SJCRH30 (cell line): ENCODE results near the gene C1orf210. TPM values are rescaled to one million over a fixed set of nuclear protein-coding genes. Genes with fewer than 3 reads are reported as not detected.

Source experiments
- DNase-seq, 2 experiments: peaks; one replicate each; pipeline ENCODE4 v3.0.0-alpha.2; 2015 to 2020
- H3K27ac ChIP-seq: fragments of 250-450 bp; sonication (Bioruptor Pico); 2 replicates; pipeline ENCODE4 v1.5.1; 2020; ENCODE audit warnings: mild to moderate bottlenecking, moderate library complexity
- H3K27me3 ChIP-seq: fragments of 250-450 bp; sonication (Bioruptor Pico); 2 replicates; pipeline ENCODE4 v1.5.1; 2020; ENCODE audit warnings: mild to moderate bottlenecking, moderate library complexity
- H3K36me3 ChIP-seq: fragments of 250-450 bp; sonication (Bioruptor Pico); 2 replicates; pipeline ENCODE4 v1.5.1; 2020; ENCODE audit warnings: mild to moderate bottlenecking, moderate library complexity
- H3K4me1 ChIP-seq: fragments of 250-450 bp; sonication (Bioruptor Pico); 2 replicates; pipeline ENCODE4 v1.5.1; 2020; ENCODE audit warnings: mild to moderate bottlenecking, moderate library complexity
- H3K4me3 ChIP-seq: fragments of 250-450 bp; sonication (Bioruptor Pico); 2 replicates; pipeline ENCODE4 v1.5.1; 2020; ENCODE audit warnings: mild to moderate bottlenecking, moderate library complexity
- H3K9me3 ChIP-seq: fragments of 250-450 bp; sonication (Bioruptor Pico); replicated peaks from 2 replicates; pipeline ENCODE4 v1.5.1; 2020; ENCODE audit warnings: mild to moderate bottlenecking, moderate library complexity
- total RNA-seq: library from RNA; depleted of rRNA; stranded (reverse); fragments of >200 nt; shearing (Covaris generic); gene quantifications from 2 replicates; pipeline ENCODE4 v1.2.3, GENCODE V29; 2014; rRNA removed

Gene C1orf210
- total RNA-seq: not detected in 2 replicates

- Histone ChIP-seq H3K4me1 (no peaks in the 10 kb centered on the region), H3K27me3 (no peaks in the 10 kb centered on the region), H3K36me3 (no peaks in the 10 kb centered on the region), H3K9me3 (no peaks in the 10 kb centered on the region), H3K4me3 (no peak within 1 kb of the TSS), H3K27ac (no peak within 1 kb of the TSS)
- DNase-seq: no peak
These were observed at the start of gene C1orf210 for GRCh38 chr1:43285269-43285990. TSS of gene C1orf210 (minus strand) at chr1:43285581. CDS start at chr1:43283270, 2,311 bp downstream.

DNA sequence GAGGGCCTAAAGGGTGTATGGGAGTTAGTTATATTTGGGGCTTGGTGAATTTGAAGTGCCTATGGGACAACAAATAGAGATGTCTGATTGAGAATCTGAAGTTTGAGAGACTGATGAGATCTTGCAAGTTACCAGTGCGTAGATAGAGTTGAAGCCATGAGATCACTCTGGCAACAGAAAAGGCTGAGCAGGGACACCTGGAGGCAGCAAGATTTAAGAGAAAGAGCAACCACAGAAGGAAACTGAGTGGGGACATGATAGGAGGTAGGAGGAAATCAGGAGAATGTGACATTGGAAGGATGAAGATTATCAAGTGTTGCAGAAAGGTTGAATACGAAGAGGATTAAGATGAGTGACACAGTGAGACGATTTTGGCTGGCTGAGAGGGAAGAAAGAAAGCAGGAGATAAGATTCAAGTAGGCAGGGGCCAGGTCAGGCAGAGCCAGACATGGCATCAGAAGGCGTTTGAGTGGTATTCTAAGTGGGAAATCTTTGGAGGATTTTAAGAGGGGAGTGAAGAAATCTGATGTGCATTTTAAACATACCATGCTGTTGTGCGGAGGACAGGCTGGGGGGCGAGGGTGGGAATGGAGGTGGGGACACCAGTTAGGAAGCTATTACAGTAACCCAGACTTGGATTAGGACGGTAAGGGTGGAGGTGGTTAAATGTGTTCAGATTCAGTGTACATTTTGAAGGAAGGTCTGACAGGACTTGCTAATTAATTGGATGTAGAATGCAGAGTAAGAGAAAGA is 49.2 kb upstream of the C1orf210 start:
- Histone ChIP-seq H3K36me3 (no peaks in the 10 kb centered on the region), H3K9me3 (no peaks in the 10 kb centered on the region), H3K4me3 (no peak overlapping the region), H3K27ac (no peak overlapping the region), H3K4me1 (no peaks in the 10 kb centered on the region), H3K27me3 (no peaks in the 10 kb centered on the region)
- DNase-seq: no peak

DNA sequence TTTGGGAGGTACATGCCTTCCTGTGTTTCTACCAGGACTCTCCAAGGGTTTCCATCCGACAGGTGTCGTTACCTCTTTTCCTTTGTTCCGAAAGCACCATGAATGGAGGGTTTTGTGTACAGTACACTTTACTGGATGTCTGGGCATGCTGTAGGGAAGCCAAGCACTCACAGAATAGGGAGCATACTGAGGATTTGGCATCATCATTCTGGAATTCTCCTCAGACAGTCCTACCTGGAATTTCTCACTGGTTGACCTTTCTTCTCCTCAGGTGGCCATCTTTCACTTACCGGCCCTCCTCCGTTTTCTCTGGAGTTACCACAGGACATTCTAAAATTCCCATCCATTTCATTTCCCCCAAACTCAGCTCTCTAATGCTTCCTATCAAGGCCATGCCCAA is 46.3 kb upstream of the C1orf210 start:
- H3K36me3 ChIP-seq: no peaks in the 10 kb centered on the region
- H3K27me3 ChIP-seq: no peaks in the 10 kb centered on the region
- DNase-seq: no peak
- no peak overlapping the region for H3K27ac ChIP-seq
- peaks cover 6% of the 10 kb centered on the region; the same call in 1 of the 2 replicates for H3K9me3 ChIP-seq
- no peaks in the 10 kb centered on the region for H3K4me1 ChIP-seq
- H3K4me3 ChIP-seq: no peak overlapping the region

- peak; percentile 37 to 49 for DNase-seq
- H3K4me3 ChIP-seq: no peak overlapping the region
- no peaks in the 10 kb centered on the region for H3K36me3 ChIP-seq
- peaks cover 6% of the 10 kb centered on the region; the same call in 1 of the 2 replicates for H3K9me3 ChIP-seq
- no peaks in the 10 kb centered on the region for H3K27me3 ChIP-seq
- H3K27ac ChIP-seq: no peak overlapping the region
- H3K4me1 ChIP-seq: no peaks in the 10 kb centered on the region
These were observed 44.8 kb upstream of the C1orf210 start for GRCh38 chr1:43329995-43330751.

DNA sequence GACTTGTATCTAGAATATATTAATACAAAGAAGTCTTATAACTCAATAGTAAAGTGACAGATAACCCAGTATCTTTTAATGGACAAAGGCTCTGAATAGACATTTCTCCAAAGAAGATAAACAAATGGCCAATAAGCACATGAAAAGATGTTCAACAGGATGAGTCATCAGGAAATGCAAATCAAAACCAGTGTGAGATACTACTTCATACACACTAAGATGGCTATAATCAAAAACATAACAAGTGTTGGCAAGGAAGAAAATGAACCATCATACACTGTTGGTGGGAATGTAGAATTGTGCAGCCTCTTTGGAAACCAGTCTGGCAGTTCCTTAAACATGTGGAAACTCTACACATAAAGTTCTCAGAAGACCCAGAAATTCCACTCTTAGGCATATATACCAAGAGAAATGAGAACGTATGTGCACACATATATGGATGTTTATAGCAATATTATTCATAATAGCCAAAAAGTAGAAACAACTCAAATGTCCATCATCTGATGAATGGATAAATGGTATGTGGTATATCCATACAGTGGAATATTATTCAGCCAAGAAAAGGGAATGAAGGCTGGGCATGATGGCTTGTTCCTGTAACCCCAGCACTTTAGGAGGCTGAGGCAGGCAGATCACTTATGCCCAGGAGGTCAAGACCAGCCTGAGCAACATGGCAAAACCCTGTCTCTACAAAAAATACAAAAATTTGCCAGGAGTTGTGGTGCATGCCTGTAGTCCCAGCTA is 42.3 kb upstream of the C1orf210 start:
- peaks cover 6% of the 10 kb centered on the region; the same call in 1 of the 2 replicates for H3K9me3 ChIP-seq
- no peak for DNase-seq
- H3K4me1 ChIP-seq: no peaks in the 10 kb centered on the region
- H3K27me3 ChIP-seq: no peaks in the 10 kb centered on the region
- H3K27ac ChIP-seq: no peak overlapping the region
- no peaks in the 10 kb centered on the region for H3K36me3 ChIP-seq
- no peak overlapping the region for H3K4me3 ChIP-seq

DNA sequence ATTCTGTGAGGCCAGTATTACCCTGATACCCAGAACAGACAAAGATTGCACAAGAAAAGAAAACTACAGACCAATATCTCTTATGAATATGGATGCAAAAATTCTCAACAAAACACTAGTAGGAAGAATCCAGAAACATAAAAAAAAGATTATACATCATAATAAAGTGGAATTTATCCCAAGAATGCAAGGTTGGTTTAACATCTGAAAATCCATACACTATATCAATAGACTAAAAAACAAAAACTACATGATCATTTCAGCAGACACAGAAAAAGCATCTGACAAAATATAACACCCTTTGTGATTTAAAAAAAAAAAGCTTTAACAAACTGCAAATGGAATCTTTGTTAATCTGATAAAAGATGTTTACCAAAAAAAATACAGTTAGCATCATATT is 40.0 kb upstream of the C1orf210 start:
- Histone ChIP-seq H3K36me3 (no peaks in the 10 kb centered on the region), H3K27ac (no peak overlapping the region), H3K4me3 (no peak overlapping the region), H3K27me3 (no peaks in the 10 kb centered on the region), H3K9me3 (peaks cover 6% of the 10 kb centered on the region; the same call in 1 of the 2 replicates), H3K4me1 (no peaks in the 10 kb centered on the region)
- DNase-seq: no peak

DNA sequence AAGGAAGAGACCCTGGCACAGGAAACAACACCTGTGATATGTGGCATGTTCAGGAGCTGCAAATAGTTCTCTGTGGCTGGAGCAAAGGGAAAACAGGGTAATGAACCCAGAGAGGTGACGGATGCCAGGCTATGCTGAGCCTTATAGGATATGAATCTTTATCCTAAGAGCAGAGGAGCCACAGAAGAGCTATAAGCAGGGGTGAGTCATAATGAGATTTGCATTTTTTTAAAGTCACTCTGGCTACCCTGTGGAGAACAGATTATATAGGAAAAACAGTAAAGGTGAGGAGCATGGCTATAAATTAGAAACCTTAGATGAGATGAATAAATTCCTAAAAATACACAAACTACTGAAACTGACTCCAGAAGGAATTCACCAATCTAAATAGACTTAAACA is 39.4 kb upstream of the C1orf210 start:
- no peaks in the 10 kb centered on the region for H3K4me1 ChIP-seq
- no peak overlapping the region for H3K27ac ChIP-seq
- no peaks in the 10 kb centered on the region for H3K36me3 ChIP-seq
- H3K27me3 ChIP-seq: no peaks in the 10 kb centered on the region
- H3K4me3 ChIP-seq: no peak overlapping the region
- H3K9me3 ChIP-seq: peaks cover 6% of the 10 kb centered on the region; the same call in 1 of the 2 replicates
- DNase-seq: no peak

- no peaks in the 10 kb centered on the region for H3K4me1 ChIP-seq
These were observed 37.1 kb upstream of the C1orf210 start for GRCh38 chr1:43322506-43322905.

DNA sequence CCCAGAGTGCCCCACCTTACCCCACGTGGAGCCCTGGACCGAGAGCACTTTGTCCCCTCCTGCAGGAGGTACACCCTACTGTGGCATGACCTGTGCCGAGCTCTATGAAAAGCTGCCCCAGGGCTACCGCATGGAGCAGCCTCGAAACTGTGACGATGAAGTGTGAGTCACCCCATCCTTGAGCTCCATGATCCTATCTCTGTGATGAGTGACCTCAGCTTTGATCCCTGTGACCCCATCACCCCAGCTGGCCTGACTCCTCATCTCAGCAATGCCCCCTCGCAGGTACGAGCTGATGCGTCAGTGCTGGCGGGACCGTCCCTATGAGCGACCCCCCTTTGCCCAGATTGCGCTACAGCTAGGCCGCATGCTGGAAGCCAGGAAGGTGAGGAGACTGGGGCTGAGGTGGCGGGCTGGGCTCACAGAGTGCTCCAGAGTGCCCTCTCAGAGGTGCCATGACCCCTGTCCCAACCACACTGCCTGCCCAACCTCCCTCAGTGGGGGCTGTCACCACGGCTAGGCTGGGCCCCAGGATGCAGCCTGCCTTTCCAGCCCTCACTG is 36.0 kb upstream of the C1orf210 start:
- Histone ChIP-seq H3K9me3 (no peaks in the 10 kb centered on the region), H3K4me1 (no peaks in the 10 kb centered on the region), H3K36me3 (no peaks in the 10 kb centered on the region), H3K27ac (no peak overlapping the region), H3K27me3 (no peaks in the 10 kb centered on the region), H3K4me3 (no peak overlapping the region)
- no peak for DNase-seq

More at GRCh38 chr1:43322506-43322905, 37.1 kb upstream of the C1orf210 start:
- Histone ChIP-seq H3K27ac (no peak overlapping the region), H3K27me3 (no peaks in the 10 kb centered on the region), H3K9me3 (no peaks in the 10 kb centered on the region), H3K4me3 (no peak overlapping the region), H3K36me3 (no peaks in the 10 kb centered on the region)
- no peak for DNase-seq

GRCh38 chr1:43319766-43320165 is 34.4 kb upstream of the C1orf210 start:
- no peak for DNase-seq
- Histone ChIP-seq H3K9me3 (no peaks in the 10 kb centered on the region), H3K36me3 (no peaks in the 10 kb centered on the region), H3K4me1 (no peaks in the 10 kb centered on the region), H3K27me3 (no peaks in the 10 kb centered on the region), H3K4me3 (no peak overlapping the region), H3K27ac (no peak overlapping the region)

GRCh38 chr1:43319288-43319687 is 33.9 kb upstream of the C1orf210 start:
- Histone ChIP-seq H3K27me3 (no peaks in the 10 kb centered on the region), H3K36me3 (no peaks in the 10 kb centered on the region), H3K9me3 (no peaks in the 10 kb centered on the region), H3K4me3 (no peak overlapping the region), H3K4me1 (no peaks in the 10 kb centered on the region), H3K27ac (no peak overlapping the region)
- no peak for DNase-seq

GRCh38 chr1:43318831-43319230 is 33.5 kb upstream of the C1orf210 start:
- no peak overlapping the region for H3K4me3 ChIP-seq
- DNase-seq: no peak
- no peaks in the 10 kb centered on the region for H3K36me3 ChIP-seq
- H3K27ac ChIP-seq: no peak overlapping the region
- H3K4me1 ChIP-seq: no peaks in the 10 kb centered on the region
- no peaks in the 10 kb centered on the region for H3K9me3 ChIP-seq
- no peaks in the 10 kb centered on the region for H3K27me3 ChIP-seq

- no peak for DNase-seq
- Histone ChIP-seq H3K27ac (no peak overlapping the region), H3K4me1 (no peaks in the 10 kb centered on the region), H3K36me3 (no peaks in the 10 kb centered on the region), H3K9me3 (no peaks in the 10 kb centered on the region), H3K4me3 (no peak overlapping the region), H3K27me3 (no peaks in the 10 kb centered on the region)
These were observed 32.6 kb upstream of the C1orf210 start for GRCh38 chr1:43317817-43318471.
